ENCODE results near the gene ZNF827.

DNA sequence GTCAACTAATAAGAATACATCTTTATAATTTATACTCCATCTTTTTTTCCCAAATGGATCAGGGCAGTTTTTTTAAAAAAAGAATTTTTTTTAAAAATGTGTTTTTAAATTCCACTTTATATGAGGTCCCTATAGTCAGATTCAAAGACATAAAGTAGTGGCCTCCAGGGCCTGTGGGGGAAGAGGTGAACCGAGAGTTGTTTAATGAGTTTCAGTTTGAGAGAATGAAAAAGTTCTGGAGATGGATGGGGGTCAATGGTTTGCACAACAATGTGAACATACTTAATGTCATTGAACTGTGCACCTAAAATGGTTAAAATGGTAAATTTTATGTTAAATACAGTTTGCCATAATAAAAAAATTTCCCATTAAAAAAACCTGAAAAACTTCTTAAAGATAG, 53.8 kb downstream of the ZNF827 start:
- no peak for TF ChIP-seq SUZ12 (IDR thresholded peaks at IDR 0.05; ENCODE audit: extremely low read depth, insufficient read depth, insufficient read length)
- TF ChIP-seq YY1 (IDR thresholded peaks at IDR 0.05; ENCODE audit: insufficient read depth, insufficient read length), result no peak

Data from NT2/D1 (cell line).